Stimulated activated naive CD4-positive, alpha-beta T cell treated with Interleukin-2 at 50 U/mL for 16 hours (primary cell): ENCODE data around the gene HOXA7.

ENCODE experiments used
- DNase-seq: peaks from one replicate; lab custom pipeline; 2025; lab: John Stamatoyannopoulos, UW

Gene HOXA7

GRCh38 chr7:27159266-27160144, 3.0 kb upstream of the HOXA7 start:
- no peak for DNase-seq

GRCh38 chr7:27158436-27159265, 2.2 kb upstream of the HOXA7 start:
- no peak for DNase-seq

- DNase-seq = no peak
Observed at GRCh38 chr7:27157702-27158431, 1.4 kb upstream of the HOXA7 start.

GRCh38 chr7:27156916-27157701, 634 bp upstream of the HOXA7 start:
- DNase-seq = no peak

GRCh38 chr7:27155816-27156507, 513 bp downstream of the HOXA7 start:
- DNase-seq = no peak

- DNase-seq = no peak
Observed at GRCh38 chr7:27154901-27155815, 1.3 kb downstream of the HOXA7 start.

GRCh38 chr7:27154369-27154768, 2.1 kb downstream of the HOXA7 start:
- DNase-seq = no peak

GRCh38 chr7:27153526-27153925, 2.9 kb downstream of the HOXA7 start:
- no peak for DNase-seq

- DNase-seq = no peak
Observed at GRCh38 chr7:27152816-27153442, 3.5 kb downstream of the HOXA7 start.

GRCh38 chr7:27151931-27152815, 4.3 kb downstream of the HOXA7 start, which contains the start of gene HOXA3:
HOXA3 (minus strand) TSS chr7:27152583; CDS start chr7:27110640, 41,943 bp downstream.
- DNase-seq = no peak

- no peak for DNase-seq
Observed at GRCh38 chr7:27151341-27151930, 5.0 kb downstream of the HOXA7 start.

GRCh38 chr7:27150568-27151340, 5.7 kb downstream of the HOXA7 start:
- peak; percentile 52 for DNase-seq

GRCh38 chr7:27149842-27150567, 6.5 kb downstream of the HOXA7 start:
- DNase-seq = no peak

- DNase-seq = no peak
Observed at GRCh38 chr7:27148756-27149641, 7.5 kb downstream of the HOXA7 start.

GRCh38 chr7:27148031-27148755, 8.3 kb downstream of the HOXA7 start:
- DNase-seq = no peak
